GM18907 (cell line): Measurements from ENCODE around the gene SLC12A7.

Experiments used
- ATAC-seq: cut with Tn5 transposase; IDR thresholded peaks from one replicate; pipeline ENCODE4 v1.9.1; 2021; ENCODE audit warnings: mild to moderate bottlenecking, moderate library complexity; ENCODE audit not compliant: unreplicated experiment

The SLC12A7 gene

DNA sequence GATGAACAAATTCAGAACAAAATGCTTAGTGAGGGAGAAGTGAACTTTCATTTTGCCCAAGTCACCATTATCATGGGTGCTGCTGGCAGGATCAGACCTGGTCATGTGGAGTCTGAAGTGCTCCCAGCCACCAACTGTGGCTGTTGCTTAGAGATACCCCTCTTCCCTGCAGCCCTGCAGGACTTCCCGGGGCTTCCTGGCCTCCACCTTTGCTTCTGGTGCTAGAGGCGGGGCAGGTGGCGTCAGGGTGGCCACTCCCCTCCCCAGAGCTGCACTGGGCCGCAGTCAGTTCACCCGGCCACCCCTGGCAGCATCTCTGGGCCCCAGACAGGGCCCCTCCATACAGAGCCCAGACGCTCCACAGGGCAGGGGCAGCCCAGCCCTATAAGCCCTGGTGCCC lies 30.0 kb upstream of the SLC12A7 start:
- no peak for ATAC-seq

DNA sequence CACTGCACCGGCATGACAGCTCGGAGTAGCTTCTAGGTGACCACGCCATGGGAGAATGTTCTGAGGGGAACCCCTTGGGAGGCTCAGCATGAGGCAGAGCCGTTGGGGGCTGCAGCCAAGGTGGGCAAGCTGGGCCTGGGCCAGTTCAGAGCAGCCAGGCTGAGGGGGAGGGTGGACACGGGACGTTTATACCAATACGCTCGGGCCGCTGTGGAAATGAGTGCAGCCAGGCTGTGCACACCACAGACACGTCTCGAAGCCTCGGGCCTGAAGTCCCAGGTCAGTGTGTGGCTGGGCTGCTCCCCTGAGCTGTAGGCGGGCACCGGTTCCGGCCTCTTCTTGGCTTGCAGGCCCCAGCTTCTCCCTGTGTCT lies 28.9 kb upstream of the SLC12A7 start:
- ATAC-seq: no peak

DNA sequence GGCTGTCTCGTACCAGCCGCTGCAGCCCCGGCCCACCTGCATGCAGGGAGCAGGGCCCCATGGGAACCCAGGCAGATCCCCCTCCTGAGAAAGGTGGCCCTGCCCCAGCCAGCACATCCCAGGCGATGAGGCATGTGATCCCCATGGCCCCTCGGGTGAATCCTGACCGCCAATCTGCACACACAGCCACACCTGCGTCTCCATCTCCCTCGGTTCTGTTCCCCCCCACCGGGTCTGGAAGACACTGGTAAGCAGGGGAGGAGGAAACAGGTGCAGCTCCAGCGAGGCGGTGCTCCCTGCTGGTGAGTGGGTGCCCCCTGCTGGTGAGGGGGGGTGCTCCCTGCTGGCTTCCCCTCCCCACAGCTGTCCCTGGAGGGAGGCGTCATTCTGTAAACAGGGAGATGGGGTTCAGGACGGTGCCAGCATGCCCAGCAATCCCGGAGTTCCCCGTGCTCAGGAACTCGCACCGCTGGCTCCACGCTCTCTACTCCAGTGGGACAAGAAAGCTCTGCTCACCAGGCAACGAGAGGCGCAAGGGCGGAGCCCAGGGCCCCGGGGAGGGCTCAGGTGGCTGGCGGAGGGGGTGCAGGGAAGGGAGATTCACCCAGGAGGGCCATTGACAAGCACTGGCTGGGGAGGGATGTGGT lies 28.4 kb upstream of the SLC12A7 start:
- ATAC-seq: peak; percentile 82

- ATAC-seq: no peak
These were observed 27.7 kb upstream of the SLC12A7 start for GRCh38 chr5:1139331-1140170.

DNA sequence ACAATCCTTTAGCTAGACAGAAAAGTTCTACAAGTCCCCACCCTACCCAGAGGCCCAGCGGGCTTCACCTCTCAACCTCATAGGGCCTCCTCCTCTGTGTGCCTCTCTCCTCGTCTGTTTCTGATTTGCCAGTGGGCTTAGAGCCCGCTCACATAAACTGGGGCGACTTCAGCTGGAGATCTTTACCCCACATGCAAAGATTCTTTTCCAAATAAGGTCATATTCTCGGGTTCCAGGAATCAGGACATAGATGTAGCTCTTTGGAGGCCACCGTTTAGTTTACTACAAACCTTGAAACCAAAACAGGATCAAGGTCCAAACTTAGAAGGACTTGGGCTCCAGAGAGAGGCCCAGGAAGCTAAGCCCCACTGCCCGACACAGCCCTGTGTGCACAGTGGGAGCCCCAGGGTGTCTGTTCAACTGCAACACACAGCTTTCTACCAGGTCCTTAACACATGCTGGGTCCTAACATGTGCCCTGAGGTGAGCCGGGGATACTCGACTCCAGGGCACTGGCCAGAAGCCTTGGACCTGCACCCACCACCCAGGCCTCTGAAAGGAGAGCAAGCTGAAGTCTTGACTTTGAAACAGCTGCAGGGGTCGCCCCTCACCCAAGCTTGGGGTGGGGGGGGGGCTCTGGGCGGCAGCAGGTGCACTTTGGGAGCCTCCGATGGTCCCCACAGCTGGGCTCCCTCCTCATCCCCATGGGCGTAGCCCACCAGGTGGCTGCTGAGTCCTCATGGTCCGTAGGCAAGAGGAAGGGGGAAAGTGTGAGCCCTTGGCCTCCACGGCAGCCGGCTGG lies 26.8 kb upstream of the SLC12A7 start:
- ATAC-seq: no peak

GRCh38 chr5:1137567-1138444 lies 25.9 kb upstream of the SLC12A7 start:
- no peak for ATAC-seq

DNA sequence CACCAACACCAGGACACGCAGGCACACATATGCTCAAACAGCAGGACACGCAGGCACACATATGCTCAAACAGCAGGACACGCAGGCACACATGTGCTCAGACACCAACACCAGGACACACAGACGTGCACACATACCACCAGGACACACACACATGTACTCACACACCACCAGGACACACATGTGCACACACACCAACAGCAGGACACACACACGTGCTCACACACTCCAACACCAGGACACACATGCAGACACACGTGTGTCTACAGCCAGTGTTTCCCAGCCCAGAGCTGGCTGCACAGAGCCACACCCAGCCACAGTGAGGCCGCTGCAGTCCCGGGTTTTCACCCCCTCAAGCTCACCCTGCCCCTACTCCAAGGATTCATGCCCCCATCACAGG lies 25.0 kb upstream of the SLC12A7 start:
- no peak for ATAC-seq

DNA sequence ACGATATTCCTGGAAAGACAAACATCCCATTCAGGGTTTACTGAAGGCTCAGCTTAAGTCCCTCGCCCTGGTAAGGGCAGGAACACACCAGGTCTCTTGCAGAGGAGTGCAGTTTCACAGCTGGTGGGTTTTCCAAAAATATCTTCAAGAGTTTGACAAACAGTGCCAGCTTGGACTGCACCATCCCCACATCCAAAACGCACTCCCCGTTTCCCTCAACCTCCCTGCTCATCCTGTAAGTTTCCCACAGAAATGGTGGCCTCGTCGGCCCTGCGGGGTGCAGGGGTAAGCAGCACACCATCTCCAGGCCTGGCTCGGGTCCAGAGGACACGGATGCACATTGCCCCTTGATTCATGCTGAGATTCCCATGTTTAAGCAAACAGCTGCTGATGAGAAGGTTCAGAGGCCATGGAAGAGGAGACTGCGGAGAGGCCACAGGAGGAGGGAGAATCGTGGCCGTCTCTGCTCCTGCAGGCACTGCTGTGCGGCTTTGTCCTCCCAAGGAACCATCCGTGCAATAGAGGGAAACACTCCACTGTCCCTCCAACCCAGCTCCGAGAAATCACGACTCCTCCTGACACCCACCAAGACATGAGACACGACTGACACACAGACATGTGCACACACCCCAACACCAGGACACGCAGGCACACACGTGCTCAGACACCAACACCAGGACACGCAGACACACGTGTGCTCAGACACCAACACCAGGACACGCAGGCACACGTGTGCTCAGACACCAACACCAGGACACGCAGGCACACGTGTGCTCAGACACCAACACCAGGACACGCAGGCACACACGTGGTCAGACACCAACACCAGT lies 24.0 kb upstream of the SLC12A7 start:
- ATAC-seq: no peak

GRCh38 chr5:1134478-1134877 lies 22.6 kb upstream of the SLC12A7 start:
- peak; percentile 64 for ATAC-seq

GRCh38 chr5:1133510-1134201 lies 21.8 kb upstream of the SLC12A7 start:
- ATAC-seq: peak; percentile 65

- ATAC-seq: no peak
These were observed 21.2 kb upstream of the SLC12A7 start for GRCh38 chr5:1133108-1133507.

GRCh38 chr5:1132570-1132969 lies 20.7 kb upstream of the SLC12A7 start:
- ATAC-seq: no peak

DNA sequence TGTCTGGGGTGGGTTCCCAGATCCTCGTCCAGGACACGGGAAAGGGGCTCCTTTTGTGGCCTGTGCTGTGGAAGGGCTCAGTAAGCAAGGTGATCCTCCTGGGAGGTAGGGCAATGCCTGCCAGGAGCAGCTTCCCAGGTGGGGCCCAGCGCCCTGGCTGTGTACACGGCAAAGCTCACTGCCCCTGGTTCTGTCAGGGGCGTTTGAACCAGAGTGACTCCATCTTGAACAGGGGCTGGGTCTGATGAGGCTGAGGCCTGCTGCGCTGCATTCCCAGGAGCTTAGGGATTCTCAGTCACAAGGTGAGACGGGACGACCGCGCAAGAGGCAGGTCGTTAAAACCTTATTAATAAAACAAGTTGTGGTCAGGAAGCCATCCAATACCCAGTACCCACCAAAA lies 19.9 kb upstream of the SLC12A7 start:
- ATAC-seq: no peak

DNA sequence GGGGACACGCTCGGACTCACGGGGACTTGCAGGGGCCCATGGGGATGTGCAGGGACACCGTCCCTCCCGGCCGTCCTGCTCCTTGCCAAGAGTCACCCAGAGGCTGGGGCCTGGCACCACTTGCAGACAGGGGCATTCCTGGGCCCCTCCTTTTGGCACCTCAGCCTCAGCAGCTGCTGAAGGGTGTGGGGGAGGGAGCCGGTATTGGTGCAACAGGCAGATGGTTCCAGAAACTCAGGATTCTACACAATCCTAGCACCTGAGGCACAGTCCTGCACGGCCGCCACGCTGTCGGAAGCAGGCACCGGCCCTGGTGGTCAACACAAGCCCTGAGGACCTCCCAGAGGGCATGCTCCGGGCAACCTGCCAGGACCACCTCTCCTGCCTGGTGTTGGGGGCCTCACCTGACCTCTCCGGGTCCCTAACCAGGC lies 19.3 kb upstream of the SLC12A7 start:
- no peak for ATAC-seq

DNA sequence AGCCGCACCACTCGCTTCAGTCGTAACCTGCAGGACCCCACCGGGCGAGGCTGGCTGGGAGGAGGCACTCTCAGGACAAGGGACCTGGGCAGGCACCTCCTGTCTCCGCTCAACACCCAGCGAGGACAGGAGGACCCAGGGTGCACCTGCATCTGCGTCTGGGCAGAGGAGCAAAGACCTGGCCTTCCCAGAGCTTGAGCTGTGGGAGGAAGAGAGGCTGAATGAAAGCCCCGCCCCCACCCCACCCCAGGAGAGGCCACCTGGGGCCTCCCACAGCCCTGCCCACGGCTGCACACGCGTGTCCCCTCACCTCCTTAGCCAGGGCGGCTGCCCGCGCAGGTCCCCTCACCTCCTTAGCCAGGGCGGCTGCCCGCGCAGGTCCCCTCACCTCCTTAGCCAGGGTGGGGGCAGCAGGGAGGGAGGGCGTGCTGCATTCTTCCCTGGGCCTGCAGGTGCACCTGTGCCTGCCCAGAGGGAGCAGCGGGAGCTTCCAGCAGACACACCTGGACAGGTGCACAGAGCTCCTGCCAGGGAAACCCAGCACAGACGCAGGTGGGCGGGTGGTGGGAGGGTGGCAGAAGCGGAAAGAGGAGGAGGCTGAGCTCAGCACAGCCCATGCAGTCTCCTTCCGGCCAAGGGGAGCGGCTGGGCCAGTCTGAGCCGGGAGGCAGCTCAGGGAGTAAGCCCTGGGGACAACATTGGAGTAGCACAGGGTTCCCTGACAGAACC lies 18.5 kb upstream of the SLC12A7 start:
- ATAC-seq: no peak

- no peak for ATAC-seq
These were observed 17.8 kb upstream of the SLC12A7 start for GRCh38 chr5:1129711-1130055.

GRCh38 chr5:1128977-1129710 lies 17.3 kb upstream of the SLC12A7 start:
- no peak for ATAC-seq
